Activated CD8-positive, alpha-beta memory T cell treated with anti-CD3 and anti-CD28 coated beads, Interleukin-2, amount 10 ng/mL, durations not matched to agents 7 days and 5 days (primary cell): ENCODE measurements around the gene RAB30. TPM values are rescaled to one million over a fixed set of nuclear protein-coding genes. Genes with fewer than 3 reads are reported as not detected.
A peak's percentile ranks its signal among the peaks of the same experiment; 100 is the strongest.

Source experiments
- ATAC-seq: fragments of 150-1000 bp; cut with Tn5 transposase; one replicate; pipeline ENCODE4 v1.10.0; 2021; ENCODE audit warnings: moderate library complexity
- CTCF ChIA-PET: fragments of 350-600 bp; sonication (Branson Sonifier 250); formaldehyde crosslinking; loops from one replicate; lab custom pipeline; 2021; ENCODE audit warnings: antibody characterized with exemption; lab: Charles Lee
- DNase-seq: peaks from one replicate; pipeline ENCODE4 v3.0.0-alpha.2; 2020
- H3K27ac Mint-ChIP-seq: one replicate; pipeline ENCODE4 v1.8.0; 2021; ENCODE audit warnings: mild to moderate bottlenecking, mixed read lengths
- H3K27me3 Mint-ChIP-seq: one replicate; pipeline ENCODE4 v1.8.0; 2021; ENCODE audit warnings: mixed read lengths
- H3K36me3 Mint-ChIP-seq: one replicate; pipeline ENCODE4 v1.8.0; 2021; ENCODE audit warnings: mild to moderate bottlenecking, mixed read lengths
- H3K4me1 Mint-ChIP-seq: one replicate; pipeline ENCODE4 v1.8.0; 2021; ENCODE audit warnings: mixed read lengths
- H3K4me3 Mint-ChIP-seq: one replicate; pipeline ENCODE4 v1.8.0; 2021; ENCODE audit warnings: mild to moderate bottlenecking, moderate library complexity, mixed read lengths
- H3K9me3 Mint-ChIP-seq: one replicate; pipeline ENCODE4 v1.8.0; 2022; ENCODE audit warnings: low read depth, mixed read lengths
- total RNA-seq, 2 experiments: library from RNA; stranded (reverse); gene quantifications; one replicate each; pipeline ENCODE4 v1.2.3, GENCODE V29; 2021

The RAB30 gene
- total RNA-seq, 2 experiments from 2014 or later: 7.0 to 7.7 TPM

GRCh38 chr11:83068568-83068967 lies 3.1 kb downstream of the RAB30 start:
- CTCF ChIA-PET: no interaction called here
- H3K9me3 Mint-ChIP-seq: no peaks in the 10 kb centered on the region
- no peaks in the 10 kb centered on the region for H3K27me3 Mint-ChIP-seq
- no peak overlapping the region for H3K4me3 Mint-ChIP-seq
- H3K36me3 Mint-ChIP-seq: peaks cover 13% of the 10 kb centered on the region
- H3K4me1 Mint-ChIP-seq: peaks cover 34% of the 10 kb centered on the region
- ATAC-seq (no peak), DNase-seq (no peak)
- no peak overlapping the region for H3K27ac Mint-ChIP-seq

DNA sequence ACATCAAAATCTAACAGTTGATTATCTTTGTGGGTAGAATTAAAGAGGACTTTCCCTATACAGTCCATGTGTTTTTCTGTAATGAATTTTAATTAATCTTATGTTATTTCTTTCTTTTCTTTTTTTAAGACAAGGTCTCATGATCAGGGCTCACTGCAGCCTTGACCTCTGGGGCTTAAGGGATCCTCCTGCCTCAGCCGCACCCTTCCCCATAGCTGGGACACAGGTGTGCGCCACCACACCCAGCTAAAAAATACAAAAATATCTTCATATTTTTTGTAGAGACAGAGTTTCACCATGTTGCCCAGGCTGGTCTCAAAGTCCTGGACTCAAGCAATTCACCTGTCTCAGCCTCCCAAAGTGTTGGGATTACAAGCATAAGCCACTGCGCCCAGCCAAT lies 7.7 kb downstream of the RAB30 start:
- DNase-seq: no peak
- H3K27me3 Mint-ChIP-seq: no peaks in the 10 kb centered on the region
- H3K4me3 Mint-ChIP-seq: no peak overlapping the region
- peaks cover 32% of the 10 kb centered on the region for H3K36me3 Mint-ChIP-seq
- H3K27ac Mint-ChIP-seq: no peak overlapping the region
- peaks cover 6% of the 10 kb centered on the region for H3K9me3 Mint-ChIP-seq
- no peak for ATAC-seq
- peaks cover 40% of the 10 kb centered on the region for H3K4me1 Mint-ChIP-seq
- CTCF ChIA-PET: interaction anchor here (1.1 to 1.5 kb wide), 2 partner anchors 9 to 63 kb away, joined by 3 to 10 read pairs; no protein-coding TSS in a partner anchor

DNA sequence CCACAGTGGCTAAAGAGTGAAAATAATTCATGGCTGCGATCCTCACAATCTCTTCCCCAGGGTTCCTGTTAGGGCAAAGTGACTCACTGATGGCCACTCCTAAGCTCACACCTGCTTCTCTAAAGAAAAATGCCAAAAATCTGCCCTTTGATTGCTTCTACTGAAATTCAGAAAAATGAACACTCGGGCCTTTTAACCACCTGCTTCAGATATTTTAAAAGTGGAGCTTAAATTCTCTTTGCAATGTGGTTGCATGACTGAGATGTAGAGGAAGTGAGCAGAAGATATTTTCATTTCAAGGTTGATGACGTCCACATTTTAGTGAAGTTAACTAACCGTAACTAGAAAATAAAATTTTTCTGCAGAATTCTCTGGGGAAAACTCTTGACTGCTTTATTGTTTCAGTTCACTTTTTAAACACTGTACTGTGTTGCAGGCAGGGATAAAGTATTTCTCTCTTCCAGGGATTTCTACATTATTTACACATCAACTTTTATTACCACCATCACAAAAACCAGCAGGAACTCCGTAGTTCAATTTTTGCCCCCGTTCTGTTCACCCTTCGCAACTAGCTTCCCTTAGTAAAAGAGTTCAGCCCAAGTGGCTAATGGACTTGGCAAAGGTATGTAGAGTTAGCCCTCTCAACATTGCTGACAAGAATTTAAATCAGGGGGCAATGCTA lies 8.5 kb downstream of the RAB30 start:
- Mint-ChIP-seq H3K9me3 (peaks cover 6% of the 10 kb centered on the region), H3K27me3 (no peaks in the 10 kb centered on the region), H3K27ac (peak overlapping the region; percentile 99), H3K36me3 (peaks cover 30% of the 10 kb centered on the region), H3K4me1 (peaks cover 33% of the 10 kb centered on the region), H3K4me3 (peak overlapping the region; percentile 78)
- ATAC-seq: peak; percentile 81
- CTCF ChIA-PET: interaction anchor here (0.7 to 2.1 kb wide), 6 partner anchors 8 to 119 kb away, joined by 3 to 10 read pairs (median 4); no protein-coding TSS in a partner anchor
- no peak for DNase-seq

DNA sequence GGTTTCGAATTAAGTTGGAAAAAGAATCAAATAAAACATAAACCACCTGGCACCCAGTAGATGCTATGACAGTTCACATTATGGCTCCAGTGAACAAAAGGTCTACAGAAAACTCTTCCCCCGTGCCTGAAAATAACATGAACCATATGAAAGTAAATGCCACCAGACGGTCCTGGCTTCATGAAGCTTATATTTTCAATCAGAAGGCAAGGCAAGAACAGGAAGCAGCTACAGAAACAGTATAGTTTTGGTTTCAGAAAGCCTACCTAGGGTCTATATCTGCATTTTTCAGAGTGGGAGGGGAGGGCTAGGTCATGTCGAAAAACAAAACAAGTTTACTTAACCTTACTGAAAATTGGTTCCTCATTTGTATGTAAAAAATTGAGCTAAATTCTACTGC lies 9.8 kb downstream of the RAB30 start:
- Mint-ChIP-seq H3K36me3 (peaks cover 30% of the 10 kb centered on the region), H3K4me3 (peak overlapping the region; percentile 78), H3K9me3 (peaks cover 6% of the 10 kb centered on the region), H3K27me3 (no peaks in the 10 kb centered on the region), H3K27ac (peak overlapping the region; percentile 99), H3K4me1 (peaks cover 34% of the 10 kb centered on the region)
- ATAC-seq (peak; percentile 52), DNase-seq (no peak)
- CTCF ChIA-PET: interaction anchor here (0.8 to 2.1 kb wide), 5 partner anchors 10 to 195 kb away, joined by 3 to 7 read pairs (median 3); no protein-coding TSS in a partner anchor

DNA sequence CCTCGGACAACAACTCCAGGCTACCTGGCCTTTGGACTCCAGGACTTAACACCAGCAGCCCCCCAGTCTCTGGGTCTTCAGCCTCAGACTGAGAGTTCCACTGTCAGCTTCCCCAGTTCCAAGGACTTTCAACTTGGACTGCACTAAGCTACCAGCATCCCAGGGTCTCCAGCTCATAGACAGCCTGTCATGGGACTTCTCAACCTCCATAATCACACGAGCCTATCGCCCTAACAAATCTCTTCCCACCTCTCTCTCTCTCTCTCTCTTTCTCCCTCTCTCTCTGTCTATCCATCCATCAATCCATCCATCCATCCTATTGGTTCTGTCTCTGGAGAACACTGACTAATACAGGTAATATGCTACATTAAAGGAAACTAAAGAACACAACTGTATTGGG lies 10.7 kb downstream of the RAB30 start:
- Mint-ChIP-seq H3K9me3 (peaks cover 6% of the 10 kb centered on the region), H3K27me3 (no peaks in the 10 kb centered on the region), H3K36me3 (peaks cover 35% of the 10 kb centered on the region), H3K4me1 (peaks cover 42% of the 10 kb centered on the region), H3K27ac (no peak overlapping the region), H3K4me3 (no peak overlapping the region)
- DNase-seq (no peak), ATAC-seq (no peak)
- CTCF ChIA-PET: no interaction called here

DNA sequence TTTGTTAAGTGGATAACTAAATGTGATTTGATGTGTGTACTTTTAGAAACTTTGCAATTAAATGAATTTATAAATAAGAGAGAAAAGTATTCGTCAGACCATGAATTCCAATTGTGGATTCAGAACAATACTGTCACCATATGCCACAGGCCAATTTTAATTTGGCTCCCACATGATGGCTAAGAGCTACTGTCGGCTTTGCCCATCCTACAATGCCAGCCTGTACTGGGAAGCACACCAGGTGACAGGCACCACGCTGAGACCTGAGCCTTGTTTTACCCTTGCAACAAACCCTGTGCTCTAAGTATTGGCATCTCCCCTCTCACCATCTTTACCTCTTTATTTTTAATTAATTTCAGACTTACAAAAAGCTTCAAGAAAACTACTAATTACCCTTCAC lies 14.0 kb downstream of the RAB30 start:
- Mint-ChIP-seq H3K27me3 (no peaks in the 10 kb centered on the region), H3K27ac (no peak overlapping the region), H3K4me1 (peaks cover 62% of the 10 kb centered on the region), H3K36me3 (peaks cover 32% of the 10 kb centered on the region), H3K4me3 (no peak overlapping the region), H3K9me3 (peaks cover 6% of the 10 kb centered on the region)
- ATAC-seq (no peak), DNase-seq (no peak)
- CTCF ChIA-PET: interaction anchor here (1.7 kb wide), 1 partner anchor 25 kb away, joined by 4 read pairs; no protein-coding TSS in a partner anchor

GRCh38 chr11:83056611-83057010 lies 15.1 kb downstream of the RAB30 start:
- CTCF ChIA-PET: interaction anchor here (1.7 kb wide), 1 partner anchor 24 kb away, joined by 4 read pairs; no protein-coding TSS in a partner anchor
- H3K36me3 Mint-ChIP-seq: peaks cover 28% of the 10 kb centered on the region
- no peaks in the 10 kb centered on the region for H3K27me3 Mint-ChIP-seq
- H3K4me3 Mint-ChIP-seq: no peak overlapping the region
- no peak overlapping the region for H3K27ac Mint-ChIP-seq
- peaks cover 3% of the 10 kb centered on the region for H3K9me3 Mint-ChIP-seq
- peaks cover 61% of the 10 kb centered on the region for H3K4me1 Mint-ChIP-seq
- ATAC-seq (no peak), DNase-seq (no peak)

GRCh38 chr11:83056204-83056603 lies 15.5 kb downstream of the RAB30 start:
- DNase-seq (no peak), ATAC-seq (no peak)
- Mint-ChIP-seq H3K4me3 (no peak overlapping the region), H3K27me3 (no peaks in the 10 kb centered on the region), H3K36me3 (peaks cover 26% of the 10 kb centered on the region), H3K9me3 (peaks cover 6% of the 10 kb centered on the region), H3K27ac (no peak overlapping the region), H3K4me1 (peaks cover 59% of the 10 kb centered on the region)
- CTCF ChIA-PET: interaction anchor here (1.7 kb wide), 1 partner anchor 24 kb away, joined by 4 read pairs; no protein-coding TSS in a partner anchor

- Mint-ChIP-seq H3K27me3 (no peaks in the 10 kb centered on the region), H3K9me3 (peaks cover 9% of the 10 kb centered on the region), H3K4me3 (no peak overlapping the region), H3K36me3 (peaks cover 21% of the 10 kb centered on the region), H3K27ac (no peak overlapping the region), H3K4me1 (peaks cover 51% of the 10 kb centered on the region)
- DNase-seq (no peak), ATAC-seq (no peak)
- CTCF ChIA-PET: interaction anchor here (1.2 kb wide), 1 partner anchor 8 kb away, joined by 4 read pairs; no protein-coding TSS in a partner anchor
Measured at GRCh38 chr11:83054904-83055380, 16.8 kb downstream of the RAB30 start.

- Mint-ChIP-seq H3K27me3 (no peaks in the 10 kb centered on the region), H3K9me3 (peaks cover 6% of the 10 kb centered on the region), H3K4me3 (no peak overlapping the region), H3K27ac (peak overlapping the region; percentile 69), H3K4me1 (peaks cover 51% of the 10 kb centered on the region), H3K36me3 (peaks cover 14% of the 10 kb centered on the region)
- ATAC-seq (peak; percentile 66), DNase-seq (no peak)
- CTCF ChIA-PET: no interaction called here
Measured at GRCh38 chr11:83054001-83054400, 17.7 kb downstream of the RAB30 start.

DNA sequence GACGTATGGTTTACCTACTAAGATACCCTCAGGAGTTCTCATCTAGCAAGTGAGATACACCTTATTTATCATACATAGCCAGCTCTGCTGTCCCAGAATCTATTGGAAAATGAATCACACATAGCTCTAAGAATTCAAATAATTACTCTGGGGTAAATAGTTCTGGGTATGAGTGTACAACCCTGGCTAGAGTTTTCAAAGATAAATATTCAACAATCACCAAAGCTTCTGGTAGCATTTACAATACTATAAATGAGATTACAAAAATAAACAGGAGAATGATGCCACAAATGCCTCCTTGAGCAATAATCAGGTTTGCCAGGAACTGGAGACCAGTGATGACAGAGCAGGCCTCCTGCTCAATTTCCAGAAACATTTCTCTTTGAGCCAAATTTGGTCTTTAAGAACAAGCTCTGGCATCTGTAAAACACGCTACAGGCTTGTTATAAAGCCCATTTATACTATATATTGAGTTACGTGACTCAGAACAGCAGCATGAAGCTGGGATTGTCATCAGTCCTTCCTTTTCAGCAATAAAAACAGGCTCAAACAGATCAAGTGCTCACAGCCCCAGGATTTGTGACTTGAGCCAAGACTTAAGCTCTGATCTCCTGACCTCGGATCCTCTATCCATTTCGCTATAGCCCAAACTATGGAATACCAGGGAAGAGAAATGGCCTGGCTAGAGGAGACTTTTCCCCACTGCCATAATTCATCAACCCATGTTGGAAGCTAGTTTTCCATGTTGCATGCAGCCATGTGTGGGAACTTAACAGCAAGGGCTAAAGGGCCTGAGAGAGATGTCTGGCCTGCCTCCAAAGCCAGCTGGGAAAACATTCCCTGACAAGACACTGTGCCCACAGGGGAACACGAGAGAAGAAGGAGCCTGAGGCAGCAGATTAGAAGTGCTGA lies 19.7 kb downstream of the RAB30 start:
- no peak for DNase-seq
- Mint-ChIP-seq H3K36me3 (peaks cover 14% of the 10 kb centered on the region), H3K27ac (no peak overlapping the region), H3K4me1 (peaks cover 51% of the 10 kb centered on the region), H3K9me3 (peaks cover 6% of the 10 kb centered on the region), H3K4me3 (no peak overlapping the region), H3K27me3 (no peaks in the 10 kb centered on the region)
- ATAC-seq: peak; percentile 13
- CTCF ChIA-PET: interaction anchor here (1.0 to 1.7 kb wide), 4 partner anchors 11 to 133 kb away, joined by 3 to 7 read pairs (median 3); no protein-coding TSS in a partner anchor

GRCh38 chr11:83047515-83048225 lies 24.0 kb downstream of the RAB30 start:
- peaks cover 25% of the 10 kb centered on the region for H3K4me1 Mint-ChIP-seq
- H3K27ac Mint-ChIP-seq: no peak overlapping the region
- no peaks in the 10 kb centered on the region for H3K27me3 Mint-ChIP-seq
- H3K9me3 Mint-ChIP-seq: peaks cover 6% of the 10 kb centered on the region
- no peak overlapping the region for H3K4me3 Mint-ChIP-seq
- CTCF ChIA-PET: interaction anchor here (0.6 to 1.0 kb wide), 2 partner anchors 29 to 40 kb away, joined by 3 to 4 read pairs; no protein-coding TSS in a partner anchor
- ATAC-seq: no peak
- peaks cover 10% of the 10 kb centered on the region for H3K36me3 Mint-ChIP-seq
- no peak for DNase-seq
